ENCODE data around the gene BCL2L11.

The BCL2L11 gene

DNA sequence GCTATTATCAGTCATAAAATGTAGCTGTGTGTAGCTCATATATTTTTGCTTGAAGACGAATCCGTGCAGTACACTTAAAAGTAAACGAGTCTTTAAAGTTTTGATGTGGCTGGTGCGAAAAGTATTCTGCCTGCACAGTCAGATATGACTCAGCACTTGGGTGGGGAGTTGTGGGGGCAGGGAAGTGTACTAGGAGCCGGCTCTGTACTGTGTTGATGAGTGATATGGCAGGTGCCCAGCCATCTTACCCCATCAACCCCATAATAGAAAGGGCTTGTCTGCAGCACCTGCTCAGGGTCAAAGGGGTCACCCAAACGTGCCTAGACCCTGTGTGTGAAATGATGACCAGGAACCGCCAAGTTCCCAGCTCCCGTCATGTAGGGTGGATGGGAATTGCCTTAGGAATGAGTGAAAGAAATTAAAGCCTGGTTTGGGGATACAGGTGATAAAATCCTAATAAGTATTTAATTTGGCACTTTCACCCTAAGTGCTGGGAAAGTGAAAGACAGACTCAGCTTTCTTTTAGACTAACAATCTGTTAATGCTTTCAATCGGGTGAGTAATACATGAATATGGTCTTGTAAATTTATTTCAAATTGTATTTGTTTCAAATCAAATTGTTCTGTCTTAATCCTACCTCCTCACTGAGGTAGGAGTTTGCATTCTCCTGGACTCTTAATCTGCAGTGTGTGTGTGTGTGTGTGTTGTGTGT is 48.0 kb downstream of the BCL2L11 start:
- peak; percentile 87 for DNase-seq (ENCODE audit: low read depth)

DNA sequence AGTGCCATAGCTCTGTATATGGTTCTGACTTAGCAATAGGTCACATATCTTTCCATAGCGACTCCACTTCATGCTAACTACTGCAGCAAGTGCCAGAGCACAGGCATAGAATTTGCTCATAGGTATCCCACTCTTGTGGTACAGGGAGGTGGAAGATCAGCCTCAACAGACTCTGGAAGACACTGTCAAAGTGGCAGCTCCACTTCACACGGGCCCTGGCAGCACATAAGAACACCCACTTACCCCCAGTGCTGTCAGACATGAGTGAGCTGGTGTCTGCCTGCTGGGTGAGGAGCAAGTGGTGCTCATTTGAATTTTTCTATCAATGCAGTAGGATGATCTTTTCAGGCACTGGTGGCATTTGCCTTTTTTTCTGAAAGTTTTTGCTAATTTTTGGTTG is 48.6 kb downstream of the BCL2L11 start:
- no peak for DNase-seq (ENCODE audit: low read depth)

DNA sequence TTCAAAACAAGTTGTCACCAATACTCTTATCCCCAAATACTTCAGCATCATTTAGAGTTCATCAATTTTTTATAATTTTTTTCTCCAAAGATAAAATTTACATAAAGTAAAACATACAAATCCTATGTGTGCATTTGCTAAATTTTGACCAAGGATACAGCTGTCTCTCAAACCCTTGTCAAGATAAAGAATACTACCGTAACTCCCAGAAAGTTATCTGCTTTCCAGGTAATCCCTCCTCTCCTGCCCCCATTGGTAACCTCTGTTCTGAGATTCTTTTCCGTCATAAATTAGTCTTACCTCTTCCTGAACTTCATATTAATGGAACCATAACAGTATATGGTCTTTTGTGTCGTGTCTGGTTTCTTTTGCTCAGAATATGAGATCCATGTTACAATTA is 49.2 kb downstream of the BCL2L11 start:
- DNase-seq (ENCODE audit: low read depth) = no peak

DNA sequence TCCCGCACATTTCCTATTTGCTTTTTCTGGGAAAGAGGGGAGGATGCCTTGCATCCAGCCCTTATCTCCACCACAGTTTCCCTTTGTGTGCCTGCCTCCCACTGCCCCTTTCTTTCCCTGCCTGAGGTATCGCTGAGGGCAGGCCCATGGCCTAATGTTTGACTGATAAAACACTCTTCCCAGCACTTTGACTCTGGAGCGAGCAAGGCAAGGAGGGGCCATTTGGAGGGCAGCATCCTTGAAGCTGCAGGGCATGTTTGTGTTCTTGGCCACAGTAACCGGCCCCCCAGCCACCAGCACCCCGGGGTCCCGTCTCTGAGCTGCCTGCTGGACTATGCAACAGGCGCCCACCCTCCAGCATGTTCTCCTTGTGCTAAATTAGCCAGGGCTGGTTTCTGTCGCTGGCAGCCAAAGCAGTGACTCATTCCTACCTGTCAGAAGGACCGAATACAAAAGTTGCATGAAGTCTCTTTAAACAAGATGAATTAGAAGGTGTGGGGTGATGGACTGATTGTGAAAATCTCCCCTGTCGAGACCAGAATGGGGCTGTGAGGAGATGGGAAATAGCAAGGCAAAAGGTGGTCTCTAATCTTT is 50.7 kb downstream of the BCL2L11 start:
- DNase-seq (ENCODE audit: low read depth) = no peak

DNA sequence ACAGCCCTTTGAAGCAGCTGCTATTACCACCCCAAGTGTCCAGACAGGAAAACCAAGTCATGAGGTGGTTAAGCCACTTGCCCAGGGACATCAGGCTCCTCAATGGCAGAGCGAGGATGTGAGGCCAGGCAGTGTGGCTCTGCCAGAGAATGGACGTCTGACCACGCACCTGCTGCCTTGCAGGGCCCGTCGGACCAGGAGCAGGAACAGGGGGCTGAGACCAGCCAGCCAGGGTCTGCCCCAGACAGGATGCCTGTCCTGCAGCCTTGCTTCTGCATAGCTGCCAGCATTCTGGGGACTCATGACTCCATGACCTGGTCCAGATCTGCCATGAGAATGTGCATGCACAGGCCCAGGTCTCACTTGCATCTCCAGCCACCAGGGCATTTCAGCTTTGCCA is 52.0 kb downstream of the BCL2L11 start:
- no peak for DNase-seq (ENCODE audit: low read depth)

DNA sequence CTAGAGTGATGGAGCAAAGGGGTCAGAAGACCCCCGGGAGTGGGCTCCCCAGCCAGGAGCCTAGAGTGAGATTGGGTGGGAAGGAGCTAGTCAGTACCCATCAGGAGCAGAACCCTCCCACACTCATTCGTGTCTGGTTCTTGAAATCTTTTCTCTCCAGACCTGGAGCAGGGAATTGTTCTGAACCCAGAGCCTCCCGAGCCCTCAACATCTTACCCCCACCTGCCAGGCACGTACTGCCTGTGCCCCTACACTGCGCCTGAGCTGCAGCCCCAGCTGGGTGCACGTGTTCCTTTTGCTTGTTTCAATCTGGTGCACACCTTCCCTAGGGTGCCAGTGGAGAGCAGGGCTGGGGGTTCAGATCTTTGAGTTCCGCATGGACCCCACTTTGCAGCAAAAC is 52.6 kb downstream of the BCL2L11 start:
- no peak for DNase-seq (ENCODE audit: low read depth)

DNA sequence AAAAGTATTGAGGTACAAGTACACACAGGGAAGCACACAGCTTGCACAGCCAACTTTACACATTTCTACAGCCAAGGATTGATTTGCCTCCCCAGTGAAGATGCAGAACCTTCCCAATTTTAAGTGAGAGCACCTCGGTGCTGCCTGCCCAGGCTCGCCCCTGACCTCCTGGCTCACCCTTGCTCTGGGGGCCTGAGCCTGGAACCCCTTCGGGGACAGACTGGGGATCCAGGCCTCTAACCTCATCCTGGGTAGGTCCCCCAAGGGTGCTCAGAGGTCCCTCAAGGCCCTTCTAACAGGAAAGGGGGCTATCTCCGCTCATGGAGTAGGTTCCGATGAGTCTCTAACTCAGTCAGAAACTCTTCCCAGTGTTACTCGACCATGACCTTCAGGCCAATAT is 53.1 kb downstream of the BCL2L11 start:
- no peak for DNase-seq (ENCODE audit: low read depth)

DNA sequence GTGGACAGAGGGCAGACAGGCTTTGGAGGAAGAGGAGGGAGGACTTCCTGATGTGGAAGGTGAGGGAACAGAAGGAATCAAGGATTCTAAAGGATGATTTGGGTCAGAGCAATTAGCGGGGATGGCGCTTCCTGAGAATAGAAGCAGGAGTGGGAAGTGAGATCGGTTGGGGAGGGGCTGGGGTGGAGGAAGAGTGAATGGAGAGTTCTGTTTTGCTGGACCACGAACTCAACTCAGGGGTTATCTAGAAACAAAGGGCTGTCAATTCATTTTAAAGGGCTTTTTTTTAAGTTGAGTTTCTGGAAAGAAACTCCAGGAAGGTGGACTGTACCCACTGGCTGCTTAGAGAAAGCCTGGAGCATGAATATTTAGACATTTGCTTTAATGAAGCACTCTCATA is 54.9 kb downstream of the BCL2L11 start:
- DNase-seq (ENCODE audit: low read depth) = no peak

DNA sequence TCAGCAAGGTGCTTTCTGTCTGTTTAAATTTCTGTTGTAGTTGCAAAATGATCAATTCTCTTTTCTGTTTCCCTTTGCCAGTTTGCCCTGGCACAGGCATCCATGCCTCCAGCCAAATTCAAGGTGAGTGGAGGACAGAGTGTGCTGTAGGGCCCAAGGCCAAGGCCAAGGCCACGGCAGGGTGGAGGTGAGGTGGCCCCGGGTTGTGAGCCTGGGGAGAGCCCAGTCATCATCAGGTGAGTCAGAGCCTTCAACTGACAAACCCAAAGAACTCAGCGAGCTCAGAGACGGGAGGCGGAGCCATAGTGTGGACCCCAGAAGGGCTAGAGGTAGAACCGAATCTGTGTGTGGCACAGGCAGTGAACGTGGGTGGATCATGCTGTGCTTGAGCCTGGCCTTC is 55.7 kb downstream of the BCL2L11 start:
- DNase-seq (ENCODE audit: low read depth) = peak; percentile 35

DNA sequence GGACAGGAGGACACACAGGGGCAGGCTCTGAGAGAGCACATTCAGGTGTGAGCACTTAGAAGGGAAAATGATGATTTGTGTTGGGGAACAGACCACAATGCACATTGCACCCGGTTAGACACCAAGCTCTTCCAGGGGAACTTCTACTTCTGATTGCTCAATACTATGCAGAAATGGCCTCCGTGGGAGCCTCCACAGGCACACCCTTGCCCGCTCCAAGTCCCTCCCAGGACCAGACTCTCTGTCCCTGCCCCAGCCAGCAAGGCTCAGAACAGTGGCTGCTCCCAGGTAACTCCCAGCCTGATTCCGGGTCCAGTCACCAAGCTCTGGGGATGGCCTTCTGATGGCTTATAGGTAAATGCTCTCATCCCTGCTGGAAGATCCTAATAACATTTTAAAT is 56.2 kb downstream of the BCL2L11 start:
- DNase-seq (ENCODE audit: low read depth) = no peak

DNA sequence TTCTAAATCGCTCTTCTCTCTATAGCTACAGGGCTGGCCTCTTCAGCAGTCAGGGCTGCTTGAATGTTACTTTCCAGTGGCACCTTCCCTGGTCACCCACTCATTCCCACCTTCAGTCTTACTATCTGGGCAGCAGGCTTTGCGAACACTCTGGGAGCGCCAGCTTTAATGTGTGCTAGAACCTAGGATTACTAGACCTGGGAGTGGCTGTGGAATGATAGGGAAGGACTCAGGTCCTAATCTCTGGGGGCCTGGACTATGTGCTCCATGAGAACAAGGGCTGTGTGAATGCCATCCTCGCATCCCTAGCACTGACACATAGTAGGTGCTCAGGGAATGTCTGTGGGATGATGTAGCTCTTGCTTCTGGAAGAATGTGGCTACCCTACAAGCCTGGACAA is 57.6 kb downstream of the BCL2L11 start:
- no peak for DNase-seq (ENCODE audit: low read depth)

DNA sequence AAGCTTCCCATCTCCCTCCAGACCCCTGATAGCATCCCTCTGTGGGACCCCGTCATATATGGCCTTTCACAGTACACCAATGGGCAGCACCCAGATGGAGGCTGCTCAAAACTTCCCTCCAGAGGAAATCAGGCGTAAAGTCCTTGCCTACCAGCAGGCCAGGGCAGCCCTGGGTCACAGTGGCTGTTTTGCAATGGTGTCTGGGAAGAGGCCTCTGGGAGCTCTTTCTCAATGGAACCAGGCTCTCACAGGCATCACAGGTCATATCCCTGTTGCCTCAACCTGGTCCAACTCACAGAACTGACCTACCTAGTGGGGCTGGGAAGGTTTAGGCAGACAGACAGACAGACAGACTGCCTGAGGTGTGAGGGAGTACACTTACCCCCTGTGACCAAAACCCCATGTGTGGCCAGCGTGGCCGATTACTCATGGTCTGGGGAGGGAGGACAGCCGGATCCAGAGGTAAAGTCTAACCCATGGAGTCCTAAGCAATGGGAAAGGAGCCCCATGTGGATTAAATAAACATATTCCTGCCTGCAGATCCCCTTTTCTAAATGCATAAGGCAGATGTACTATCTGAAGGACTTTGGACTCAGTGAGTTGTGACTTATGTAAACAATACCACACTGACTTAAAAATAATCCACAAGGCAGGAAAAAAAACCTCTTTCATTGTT is 58.2 kb downstream of the BCL2L11 start:
- peak; percentile 48 for DNase-seq (ENCODE audit: low read depth)

DNA sequence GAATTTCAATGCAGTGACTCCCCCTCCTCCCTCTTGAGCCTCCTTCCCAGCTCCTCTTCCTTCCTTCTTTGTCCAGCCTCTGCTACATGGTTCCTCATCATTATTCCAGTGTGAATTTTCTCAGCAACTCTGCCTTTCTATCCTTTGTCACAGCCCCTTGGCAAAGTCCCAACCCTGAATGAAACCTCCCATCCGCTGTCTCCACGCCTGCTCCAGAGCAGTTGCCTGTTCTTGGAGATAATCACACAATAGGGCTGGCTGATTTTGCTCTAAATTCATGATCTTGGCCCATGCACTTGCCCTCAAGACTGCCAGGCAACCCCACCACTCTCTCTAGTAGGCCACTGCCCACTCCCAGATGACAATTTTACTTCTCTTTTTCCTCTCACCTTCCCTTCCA is 61.4 kb downstream of the BCL2L11 start:
- no peak for DNase-seq (ENCODE audit: low read depth)

DNA sequence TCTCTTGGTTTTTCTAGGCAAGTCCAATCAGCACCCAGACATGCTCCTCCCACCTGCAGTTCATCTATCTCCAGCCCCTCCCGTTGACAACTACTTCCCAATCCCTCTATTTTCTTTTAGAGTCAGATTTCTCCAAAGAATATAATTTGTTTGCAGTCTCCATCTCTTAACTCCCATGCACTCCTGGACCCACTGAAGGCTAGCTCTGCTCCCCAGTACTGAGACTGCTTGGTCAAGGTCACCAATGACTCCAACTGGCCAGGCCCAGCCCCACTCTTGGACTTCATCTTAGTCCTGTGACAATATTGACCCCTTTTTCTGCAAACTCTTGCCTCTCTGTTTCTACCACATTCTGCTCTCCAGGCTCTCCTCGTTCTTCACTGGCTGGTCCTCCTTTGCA is 62.0 kb downstream of the BCL2L11 start:
- no peak for DNase-seq (ENCODE audit: low read depth)

DNA sequence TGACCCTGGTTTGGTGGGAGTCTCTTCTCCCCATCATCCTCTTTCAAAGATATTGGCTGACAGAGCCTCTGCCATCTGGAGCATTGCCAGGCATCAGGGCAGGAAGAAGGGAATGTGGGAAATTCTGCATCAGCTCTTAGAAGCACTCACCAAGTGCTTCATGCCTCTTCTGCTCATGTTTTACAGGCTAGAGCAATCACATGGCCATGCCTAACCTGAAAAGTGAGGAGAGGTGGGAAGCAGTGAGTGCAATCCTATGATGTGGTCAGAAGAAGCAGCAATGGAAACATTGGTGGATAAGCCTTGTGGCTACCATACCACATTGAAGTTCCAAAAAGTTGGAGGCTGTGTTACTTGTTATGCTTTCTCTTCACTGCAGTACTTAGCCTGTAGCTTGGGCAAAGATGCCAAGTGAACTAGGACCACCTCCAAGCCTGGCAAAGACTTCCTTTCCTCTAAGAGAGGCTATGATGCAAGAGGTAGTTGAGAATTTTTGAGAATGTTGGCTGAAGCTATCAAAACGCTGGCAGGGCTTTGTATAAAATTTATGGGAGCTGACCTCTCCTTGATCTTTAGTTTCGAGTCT is 64.1 kb downstream of the BCL2L11 start:
- no peak for DNase-seq (ENCODE audit: low read depth)

DNA sequence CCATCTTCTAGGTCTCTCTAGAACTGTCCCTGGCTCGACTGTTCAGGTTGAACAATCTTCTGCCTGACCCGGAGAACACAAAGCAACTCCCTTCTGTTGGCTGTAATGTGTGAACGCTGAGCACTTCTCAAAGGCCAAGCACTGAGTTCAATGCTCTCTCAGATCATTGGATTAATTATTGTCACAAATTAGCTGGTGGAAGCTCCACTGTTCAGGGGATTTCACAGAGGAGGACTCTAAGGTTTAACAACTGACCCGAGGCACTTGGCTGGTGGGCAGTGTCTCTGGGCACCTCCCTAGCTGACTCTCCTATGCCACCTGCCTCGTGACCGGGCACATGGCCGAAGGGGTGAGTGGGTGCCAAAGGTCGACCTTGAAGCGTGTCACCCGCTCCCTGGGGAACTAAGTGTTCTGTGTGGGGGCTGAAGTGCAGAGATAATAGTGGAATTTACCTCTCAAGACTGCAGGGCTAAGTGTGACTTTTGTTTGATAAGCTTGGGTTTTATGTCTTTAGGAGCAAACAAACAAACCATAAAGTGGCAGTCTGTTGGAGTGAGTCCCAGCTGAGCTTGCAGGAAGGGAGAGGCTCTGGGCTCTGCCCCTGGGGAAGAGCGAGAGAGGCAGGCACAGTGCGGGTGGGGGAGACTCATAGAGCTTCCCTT is 64.8 kb downstream of the BCL2L11 start:
- no peak for DNase-seq (ENCODE audit: low read depth)

DNA sequence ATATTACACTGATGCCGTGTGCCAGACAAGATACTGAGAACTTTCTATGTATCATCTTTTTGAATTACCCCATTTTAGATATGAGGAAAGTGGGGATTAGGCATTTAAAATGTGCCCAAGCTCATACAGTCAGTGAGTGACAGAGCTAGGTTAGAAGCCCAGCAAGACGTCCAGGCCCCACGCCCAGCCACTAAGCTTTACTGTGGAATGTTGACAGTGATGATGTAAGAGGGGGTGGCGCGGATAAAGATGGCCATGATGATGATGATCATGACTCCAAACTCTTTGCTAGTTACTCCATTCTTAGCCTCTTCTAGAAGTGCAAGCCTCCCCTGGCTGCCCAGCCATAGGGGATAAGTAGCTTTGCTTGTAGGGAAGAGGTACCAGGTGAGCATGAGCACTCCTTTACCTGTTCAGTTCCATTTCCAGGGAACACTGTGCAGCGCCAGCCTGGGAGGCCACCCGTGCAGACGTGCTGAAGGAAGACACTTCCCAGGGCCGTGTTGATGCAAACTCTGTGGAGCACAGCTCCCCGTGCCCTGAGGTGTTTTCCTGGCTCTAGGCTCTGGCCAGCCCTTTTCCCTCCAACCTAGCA is 65.5 kb downstream of the BCL2L11 start:
- no peak for DNase-seq (ENCODE audit: low read depth)

DNA sequence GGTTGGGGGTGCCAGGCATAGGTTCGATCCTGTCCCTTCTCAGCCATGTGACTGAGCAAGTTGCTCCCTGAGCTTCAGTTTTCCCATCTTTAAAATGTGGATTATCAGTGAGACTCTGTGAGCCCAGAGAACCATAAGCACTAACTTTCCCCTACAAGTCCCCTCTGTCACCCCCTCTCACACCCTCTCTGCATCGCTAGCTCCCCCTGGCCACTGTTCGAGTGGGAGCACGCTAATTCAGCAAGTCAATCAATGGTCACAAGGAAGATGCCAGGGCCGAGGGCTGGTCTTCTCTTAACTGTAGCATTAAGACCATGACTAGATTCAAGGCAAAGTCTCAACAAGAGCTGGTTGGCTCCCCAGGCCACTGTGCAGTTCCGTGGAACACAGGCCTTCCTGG is 66.2 kb downstream of the BCL2L11 start:
- DNase-seq (ENCODE audit: low read depth) = no peak

DNA sequence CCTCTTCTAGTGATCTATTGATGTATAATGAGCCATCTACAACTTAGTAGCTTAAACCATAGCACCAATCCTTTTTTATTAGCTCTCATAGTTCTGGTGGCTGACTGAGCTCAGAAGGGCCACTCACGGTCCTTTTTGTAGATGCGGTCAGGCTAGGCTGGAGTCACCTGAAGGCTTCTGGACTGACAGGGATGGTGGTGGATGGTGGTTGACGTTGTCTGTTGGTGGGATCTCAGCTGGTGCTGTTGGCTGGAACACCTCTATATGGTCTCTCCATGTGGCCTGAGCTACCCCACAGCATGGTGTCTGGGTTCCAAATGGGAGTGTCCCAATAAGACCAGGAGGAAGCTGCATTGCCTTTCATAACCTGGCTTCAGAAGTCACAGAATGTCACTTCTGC is 68.0 kb downstream of the BCL2L11 start:
- no peak for DNase-seq (ENCODE audit: low read depth)

DNA sequence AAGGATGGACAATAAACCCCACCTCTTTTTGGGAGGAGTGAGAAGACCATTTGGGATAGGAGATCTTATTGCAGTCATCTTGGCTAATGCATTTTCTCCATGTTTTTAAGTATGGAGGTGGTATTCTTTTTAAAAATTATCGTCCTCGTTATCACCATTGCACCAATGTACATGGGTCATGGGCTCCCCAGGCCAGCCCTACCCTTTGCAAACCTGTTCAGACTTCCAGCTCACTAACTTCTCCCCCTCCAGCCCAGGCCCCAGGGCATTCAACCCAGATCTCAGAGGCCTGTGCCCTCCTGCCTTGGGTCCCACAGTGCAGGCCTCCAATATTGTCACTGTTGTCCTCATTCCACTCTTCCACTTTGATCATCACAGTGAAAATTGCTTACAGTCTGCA is 68.4 kb downstream of the BCL2L11 start:
- DNase-seq (ENCODE audit: low read depth) = no peak

DNA sequence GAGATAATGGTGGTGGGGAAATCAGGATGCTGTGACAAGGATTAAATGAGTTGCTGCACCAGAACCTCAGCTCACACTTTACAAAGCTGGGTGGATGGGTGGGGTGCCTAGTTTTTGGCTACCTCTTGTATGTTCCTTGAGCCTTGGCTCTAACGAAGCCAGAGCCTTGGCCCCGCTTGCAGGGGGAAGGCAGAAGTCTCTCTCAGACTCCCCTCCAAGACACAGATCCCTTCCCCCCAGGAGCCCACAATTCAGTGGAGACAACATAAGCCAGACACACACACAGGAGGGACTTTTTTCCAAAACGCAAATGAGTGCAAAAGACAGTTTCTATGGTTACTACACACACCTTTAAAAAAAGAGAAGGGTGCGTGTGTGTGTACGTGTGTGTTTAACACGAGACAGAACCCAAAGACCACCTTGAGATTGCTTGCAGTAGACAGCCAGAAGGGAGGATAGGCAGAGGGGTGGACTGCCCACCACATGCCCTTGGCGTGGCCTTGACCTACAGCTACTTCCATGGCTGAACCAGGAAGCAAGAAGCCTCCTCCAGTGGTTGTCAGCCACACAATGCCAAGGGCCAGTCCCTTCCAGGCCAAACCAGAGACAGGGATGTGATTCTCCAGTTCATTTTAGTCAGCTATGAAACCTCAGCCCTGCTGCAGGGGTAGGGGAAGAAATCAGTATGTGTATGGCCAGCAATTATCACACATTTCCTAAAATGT is 70.3 kb downstream of the BCL2L11 start:
- DNase-seq (ENCODE audit: low read depth) = no peak

DNA sequence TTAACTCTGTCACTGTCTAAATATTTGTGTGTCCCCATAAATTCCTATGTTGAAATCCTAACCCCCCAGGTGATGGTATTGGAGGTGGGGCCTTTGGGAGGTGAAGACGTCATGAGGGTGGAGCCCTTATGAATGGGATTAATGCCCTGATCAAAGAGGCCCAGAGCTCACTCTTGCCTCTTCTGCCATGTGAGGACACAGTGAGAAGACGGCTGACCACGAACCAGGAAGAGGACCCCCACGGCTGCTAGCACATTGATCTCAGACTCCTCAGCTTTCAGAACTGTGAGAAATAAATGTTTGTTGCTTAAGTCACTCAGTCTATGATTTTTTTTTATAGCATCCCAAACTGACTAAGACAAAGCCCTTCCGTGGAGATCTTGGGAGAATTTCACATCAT is 71.2 kb downstream of the BCL2L11 start:
- DNase-seq (ENCODE audit: low read depth) = no peak

Data from ELR (cell line).